ENCODE measurements around the gene ACE. TPM values are rescaled to one million over a fixed set of nuclear protein-coding genes. Genes with fewer than 3 reads are reported as not detected.
A peak's percentile ranks its signal among the peaks of the same experiment; 100 is the strongest.

Gene ACE
- total and polyA plus RNA-seq, 8 donors: 3.1 to 18.3 (median 6.4) TPM

GRCh38 chr17:63540590-63540989 is 63.7 kb downstream of the ACE start:
- DNase-seq (no peak), FAIRE-seq (no peak)

DNA sequence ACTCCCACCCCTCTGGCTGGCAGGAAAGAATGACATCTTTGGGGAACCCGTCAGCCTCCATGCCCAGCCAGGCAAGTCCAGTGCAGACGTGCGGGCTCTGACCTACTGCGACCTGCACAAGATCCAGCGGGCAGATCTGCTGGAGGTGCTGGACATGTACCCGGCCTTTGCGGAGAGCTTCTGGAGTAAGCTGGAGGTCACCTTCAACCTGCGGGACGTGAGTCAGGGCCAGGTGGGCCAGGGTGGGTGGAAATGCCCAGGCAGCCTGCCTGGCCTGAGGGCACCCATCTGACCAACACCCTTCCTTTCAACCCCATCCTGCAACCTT is 65.3 kb downstream of the ACE start:
- Histone ChIP-seq H3K36me3 (no peaks in the 10 kb centered on the region), H3K27ac (no peak overlapping the region), H3K4me3 (no peak overlapping the region), H3K27me3 (no peaks in the 10 kb centered on the region), H3K9me3 (no peaks in the 10 kb centered on the region), H3K4me1 (no peaks in the 10 kb centered on the region)
- intact Hi-C loops (cut with DNase I): no loop called here
- FAIRE-seq (no peak), DNase-seq (peak in 2 of 6 donors; percentile 11 to 58), ATAC-seq (no peak)
- TF ChIP-seq CTCF (IDR thresholded peaks at IDR 0.05): no peak
- WGBS, 2 donors: 89 to 90% methylated on average over 9 of the region's 9 CpGs

More at GRCh38 chr17:63540590-63540989, 63.7 kb downstream of the ACE start:
- Histone ChIP-seq H3K9me3 (no peaks in the 10 kb centered on the region), H3K4me3 (no peak overlapping the region), H3K27ac (no peak overlapping the region), H3K36me3 (no peaks in the 10 kb centered on the region), H3K27me3 (no peaks in the 10 kb centered on the region), H3K4me1 (no peaks in the 10 kb centered on the region)
- intact Hi-C loops (cut with DNase I): no loop called here
- no peak for ATAC-seq
- 71 to 73% methylated on average over 4 of the region's 4 CpGs for WGBS, 2 donors
- no peak for TF ChIP-seq CTCF (IDR thresholded peaks at IDR 0.05)

DNA sequence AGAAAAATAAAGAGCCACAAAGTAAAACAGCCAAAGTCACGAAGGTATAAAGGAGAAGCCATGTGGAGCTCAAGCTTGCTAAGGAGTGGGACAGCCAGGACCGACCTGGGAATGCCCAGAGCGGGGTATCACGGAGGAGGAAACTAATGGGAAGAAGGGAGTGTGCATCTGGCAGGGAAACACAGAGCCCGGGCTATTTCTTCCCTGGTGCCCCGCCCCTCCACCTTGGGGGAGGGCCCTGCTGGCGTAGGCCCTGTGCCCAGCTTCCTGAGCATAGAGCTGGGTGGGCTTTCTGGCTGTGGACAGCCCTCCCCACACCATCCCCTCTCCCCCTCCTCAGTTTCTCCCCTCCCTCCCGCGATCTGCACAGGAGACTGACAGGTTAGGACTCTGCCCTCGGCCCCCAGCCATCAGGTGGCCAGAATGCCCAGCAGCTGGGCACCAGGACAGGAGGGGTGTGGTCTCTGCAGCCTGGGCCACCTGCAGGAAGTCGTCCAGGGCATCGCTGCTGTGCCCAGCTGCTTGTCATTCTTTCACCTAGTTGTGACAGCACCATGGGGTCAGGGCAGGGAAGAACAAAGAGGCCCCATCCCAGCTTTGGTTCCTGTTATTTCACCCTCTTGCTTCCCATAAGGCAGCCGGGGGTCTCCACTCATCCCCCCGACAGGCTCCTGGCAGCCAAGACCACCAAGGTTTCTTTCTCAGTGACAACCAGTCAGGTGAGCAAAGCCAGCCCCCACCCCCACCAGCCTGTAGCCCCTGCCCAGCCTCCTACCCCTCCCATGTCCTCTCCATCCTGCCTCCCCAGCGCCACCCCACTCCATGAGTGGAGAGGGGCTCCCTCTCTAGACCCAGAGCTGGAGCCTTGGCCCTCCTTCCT is 66.3 kb downstream of the ACE start:
- Histone ChIP-seq H3K4me3 (peak overlapping the region in 1 of 4 donors; percentile 15), H3K27me3 (no peaks in the 10 kb centered on the region), H3K27ac (no peak overlapping the region), H3K4me1 (no peaks in the 10 kb centered on the region), H3K9me3 (no peaks in the 10 kb centered on the region), H3K36me3 (no peaks in the 10 kb centered on the region)
- peak; percentile 87 to 97 (median 92) for ATAC-seq
- DNase-seq: peak; percentile 58 to 83 (median 76)
- no peak for FAIRE-seq
- 30 to 31% methylated on average over 15 of the region's 15 CpGs for WGBS, 2 donors
- TF ChIP-seq CTCF (IDR thresholded peaks at IDR 0.05): no peak
- intact Hi-C loops (cut with DNase I): no loop called here

GRCh38 chr17:63543822-63544420 is 67.1 kb downstream of the ACE start:
- Histone ChIP-seq H3K4me3 (no peak overlapping the region), H3K27ac (no peak overlapping the region), H3K27me3 (no peaks in the 10 kb centered on the region), H3K4me1 (no peaks in the 10 kb centered on the region), H3K36me3 (no peaks in the 10 kb centered on the region), H3K9me3 (no peaks in the 10 kb centered on the region)
- DNase-seq (peak in 1 of 6 donors; percentile 9), ATAC-seq (no peak), FAIRE-seq (no peak)
- no peak for TF ChIP-seq CTCF (IDR thresholded peaks at IDR 0.05)
- intact Hi-C loops (cut with DNase I): no loop called here
